Dedifferentiated amniotic fluid mesenchymal stem cell (primary cell): ENCODE data around the gene TMTC2.
A peak's percentile ranks its signal among the peaks of the same experiment; 100 is the strongest.

Experiments used
- DNase-seq: peaks from one replicate; pipeline ENCODE4 v3.0.0-alpha.2; 2016; ENCODE audit errors: extremely low spot score

TMTC2 gene

GRCh38 chr12:82954064-82954463, 267.4 kb downstream of the TMTC2 start:
- DNase-seq = no peak

GRCh38 chr12:82954572-82954971, 267.9 kb downstream of the TMTC2 start:
- no peak for DNase-seq

GRCh38 chr12:82955043-82955442, 268.3 kb downstream of the TMTC2 start:
- no peak for DNase-seq

GRCh38 chr12:82958966-82959365, 272.3 kb downstream of the TMTC2 start:
- no peak for DNase-seq

GRCh38 chr12:82959821-82960220, 273.1 kb downstream of the TMTC2 start:
- DNase-seq = no peak

GRCh38 chr12:82961835-82962234, 275.1 kb downstream of the TMTC2 start:
- no peak for DNase-seq

GRCh38 chr12:82963956-82964355, 277.2 kb downstream of the TMTC2 start:
- DNase-seq = no peak

GRCh38 chr12:82964446-82964845, 277.7 kb downstream of the TMTC2 start:
- peak; percentile 15 for DNase-seq

- DNase-seq = no peak
Measured at GRCh38 chr12:82966001-82966559, 279.4 kb downstream of the TMTC2 start.

GRCh38 chr12:82968631-82969367, 282.1 kb downstream of the TMTC2 start:
- DNase-seq = no peak

GRCh38 chr12:82970614-82971013, 283.9 kb downstream of the TMTC2 start:
- DNase-seq = no peak

GRCh38 chr12:82971584-82971983, 284.9 kb downstream of the TMTC2 start:
- no peak for DNase-seq

GRCh38 chr12:82972624-82973023, 285.9 kb downstream of the TMTC2 start:
- DNase-seq = no peak

- DNase-seq = no peak
Measured at GRCh38 chr12:82973592-82973991, 286.9 kb downstream of the TMTC2 start.

- peak; percentile 25 for DNase-seq
Measured at GRCh38 chr12:82981150-82981549, 294.4 kb downstream of the TMTC2 start.

- no peak for DNase-seq
Measured at GRCh38 chr12:82994117-82994516, 307.4 kb downstream of the TMTC2 start.

GRCh38 chr12:82996168-82996812, 309.6 kb downstream of the TMTC2 start:
- DNase-seq = no peak

GRCh38 chr12:82998509-82998908, 311.8 kb downstream of the TMTC2 start:
- DNase-seq = no peak

GRCh38 chr12:83003026-83003425, 316.3 kb downstream of the TMTC2 start:
- no peak for DNase-seq

GRCh38 chr12:83005534-83006197, 319.0 kb downstream of the TMTC2 start:
- DNase-seq = no peak

- no peak for DNase-seq
Measured at GRCh38 chr12:83008703-83009102, 322.0 kb downstream of the TMTC2 start.

- DNase-seq = no peak
Measured at GRCh38 chr12:83010169-83010804, 323.6 kb downstream of the TMTC2 start.
